Activated T-helper 2 cell treated with anti-CD3 and anti-CD28 coated beads, Interferon-gamma antibody, Interleukin-2, Interleukin-4, amounts not matched to agents 10 μg/mL and 5 μg/mL and 100 μg/mL, durations not matched to agents 14 hours and 24 hours and 36 hours (primary cell): ENCODE results near the gene HOXC13. TPM values are rescaled to one million over a fixed set of nuclear protein-coding genes. Genes with fewer than 3 reads are reported as not detected.

ENCODE experiments used
- DNase-seq: peaks from one replicate; pipeline ENCODE4 v3.0.0; 2021; ENCODE audit warnings: low spot score
- H3K27ac Mint-ChIP-seq: one replicate; pipeline ENCODE4 v1.8.0; 2021; ENCODE audit warnings: mixed read lengths
- H3K27me3 Mint-ChIP-seq: one replicate; pipeline ENCODE4 v1.8.0; 2021; ENCODE audit warnings: low read depth, mixed read lengths
- H3K36me3 Mint-ChIP-seq: one replicate; pipeline ENCODE4 v1.8.0; 2021; ENCODE audit warnings: low read depth, mixed read lengths
- H3K4me1 Mint-ChIP-seq: one replicate; pipeline ENCODE4 v1.8.0; 2021; ENCODE audit warnings: low read depth, mixed read lengths
- H3K4me3 Mint-ChIP-seq: one replicate; pipeline ENCODE4 v1.8.0; 2021; ENCODE audit warnings: low read depth, mild to moderate bottlenecking, moderate library complexity, mixed read lengths
- H3K9me3 Mint-ChIP-seq: one replicate; pipeline ENCODE4 v1.8.0; 2021; ENCODE audit warnings: mixed read lengths
- intact Hi-C: fragments of 100-400 bp; cut with micrococcal nuclease; formaldehyde crosslinking; loops from one replicate; pipeline ENCODE4 v1.15.1; 2023
- total RNA-seq: library from RNA; stranded (reverse); gene quantifications from 2 replicates; pipeline ENCODE4 v1.2.3, GENCODE V29; 2022

Gene HOXC13
- total RNA-seq, 1 donor from 2014 or later = not detected

DNA sequence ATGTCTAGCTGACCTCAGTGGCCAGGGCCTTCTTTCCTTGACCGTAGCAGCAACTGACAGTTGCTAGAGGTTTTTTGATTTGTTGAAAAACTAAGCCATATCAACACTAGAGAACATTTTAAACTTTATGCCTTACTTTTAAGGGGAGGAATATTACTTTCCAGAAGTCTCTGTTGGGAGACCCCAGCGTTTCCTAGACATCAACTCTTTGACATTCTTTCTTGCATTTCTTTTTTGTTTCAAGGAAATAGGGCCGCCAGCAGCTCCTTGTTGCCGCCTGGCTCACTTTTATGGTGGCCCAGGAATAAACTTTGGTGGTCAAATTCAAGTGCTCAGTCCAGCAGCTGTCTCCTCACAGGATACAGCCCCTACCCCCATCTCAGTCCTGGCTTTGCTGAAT, 31.8 kb downstream of the HOXC13 start:
- intact Hi-C loops = loop anchor here (5.0 kb wide), 1 partner anchor 33 kb away; the partner anchor contains the start of gene HOXC13
- H3K27me3 Mint-ChIP-seq = peaks cover 84% of the 10 kb centered on the region
- H3K4me1 Mint-ChIP-seq = peaks cover 7% of the 10 kb centered on the region
- no peak overlapping the region for H3K4me3 Mint-ChIP-seq
- no peak overlapping the region for H3K27ac Mint-ChIP-seq
- DNase-seq = no peak
- no peaks in the 10 kb centered on the region for H3K9me3 Mint-ChIP-seq
- peaks cover 2% of the 10 kb centered on the region for H3K36me3 Mint-ChIP-seq

DNA sequence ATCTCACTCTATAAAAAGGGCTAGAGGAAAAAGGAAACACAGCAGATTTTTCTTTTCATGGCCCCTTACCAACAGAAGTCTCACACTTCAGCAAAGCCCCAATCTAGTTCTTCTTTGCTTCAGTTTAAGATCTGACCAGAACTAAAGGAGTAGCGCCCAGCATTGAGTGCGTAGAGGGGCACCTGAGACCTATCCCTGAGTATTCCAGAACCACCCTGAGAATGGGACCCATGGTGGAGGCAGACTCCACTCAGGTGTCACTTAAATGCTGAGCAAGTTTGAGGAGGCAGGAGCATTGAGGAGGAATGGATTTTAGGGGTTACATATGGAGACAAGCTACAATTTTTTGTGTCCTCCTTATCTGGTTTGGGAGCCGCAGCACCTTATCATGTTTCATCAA, 32.5 kb downstream of the HOXC13 start:
- no peak overlapping the region for H3K27ac Mint-ChIP-seq
- DNase-seq = no peak
- no peaks in the 10 kb centered on the region for H3K9me3 Mint-ChIP-seq
- H3K36me3 Mint-ChIP-seq = peaks cover 2% of the 10 kb centered on the region
- intact Hi-C loops = loop anchor here (5.0 kb wide), 1 partner anchor 34 kb away; the partner anchor contains the start of gene HOXC13
- peaks cover 6% of the 10 kb centered on the region for H3K4me1 Mint-ChIP-seq
- H3K27me3 Mint-ChIP-seq = peaks cover 83% of the 10 kb centered on the region
- no peak overlapping the region for H3K4me3 Mint-ChIP-seq

DNA sequence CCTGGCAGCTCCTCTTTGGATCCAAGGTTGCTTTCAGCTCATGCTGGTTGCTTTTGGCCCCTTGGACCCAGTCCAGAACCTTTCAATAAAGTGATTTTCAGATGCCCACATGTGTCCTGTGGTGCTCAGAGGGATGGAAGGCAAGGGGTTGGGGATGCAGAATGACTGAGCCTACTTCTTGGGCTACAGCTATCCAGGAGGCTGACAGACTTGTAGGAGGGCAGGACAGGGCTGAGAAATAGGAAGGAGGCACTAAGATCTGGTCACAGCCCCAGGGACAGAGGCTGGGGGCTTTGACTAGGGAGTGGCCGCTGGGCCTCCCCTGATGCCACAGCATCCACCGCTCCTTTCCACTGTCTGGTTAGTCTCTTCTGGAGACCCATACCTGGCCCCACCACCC, 33.1 kb downstream of the HOXC13 start:
- intact Hi-C loops = loop anchor here (5.0 kb wide), 1 partner anchor 34 kb away; the partner anchor contains the start of gene HOXC13
- Mint-ChIP-seq H3K36me3 (peaks cover 2% of the 10 kb centered on the region), H3K27me3 (peaks cover 82% of the 10 kb centered on the region), H3K9me3 (no peaks in the 10 kb centered on the region), H3K27ac (no peak overlapping the region), H3K4me3 (no peak overlapping the region), H3K4me1 (peaks cover 6% of the 10 kb centered on the region)
- DNase-seq = no peak

DNA sequence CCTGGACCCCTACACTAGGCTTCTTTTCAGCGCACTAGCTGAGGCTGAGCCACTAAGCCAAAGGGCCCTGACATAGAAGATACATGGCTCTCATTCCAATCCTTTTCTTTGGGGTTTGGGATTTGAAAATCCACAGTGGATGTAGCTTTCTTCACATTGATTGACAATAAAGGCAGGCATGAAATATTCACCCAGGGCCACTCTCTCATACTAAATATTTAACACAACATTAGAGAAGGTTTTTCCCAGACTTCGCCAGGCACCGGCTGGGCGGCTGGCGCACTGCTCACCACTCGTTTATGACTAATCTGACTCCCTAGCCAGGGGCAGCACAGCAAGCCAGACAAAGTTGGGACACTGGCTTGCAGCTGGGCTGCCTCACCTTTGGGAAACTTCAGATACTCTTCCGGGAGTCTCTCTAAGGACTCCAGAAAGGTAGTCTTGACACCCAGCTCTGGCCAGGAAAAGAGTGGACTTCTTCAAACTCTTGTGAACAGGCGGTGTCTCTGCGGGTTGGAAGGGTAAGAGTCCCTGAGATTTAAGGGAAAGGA, 33.6 kb downstream of the HOXC13 start:
- intact Hi-C loops = loop anchor here (5.0 kb wide), 1 partner anchor 35 kb away; the partner anchor contains the start of gene HOXC13
- no peak overlapping the region for H3K27ac Mint-ChIP-seq
- no peaks in the 10 kb centered on the region for H3K9me3 Mint-ChIP-seq
- no peak overlapping the region for H3K4me3 Mint-ChIP-seq
- DNase-seq = no peak
- H3K4me1 Mint-ChIP-seq = peaks cover 6% of the 10 kb centered on the region
- H3K27me3 Mint-ChIP-seq = peaks cover 82% of the 10 kb centered on the region
- peaks cover 2% of the 10 kb centered on the region for H3K36me3 Mint-ChIP-seq

DNA sequence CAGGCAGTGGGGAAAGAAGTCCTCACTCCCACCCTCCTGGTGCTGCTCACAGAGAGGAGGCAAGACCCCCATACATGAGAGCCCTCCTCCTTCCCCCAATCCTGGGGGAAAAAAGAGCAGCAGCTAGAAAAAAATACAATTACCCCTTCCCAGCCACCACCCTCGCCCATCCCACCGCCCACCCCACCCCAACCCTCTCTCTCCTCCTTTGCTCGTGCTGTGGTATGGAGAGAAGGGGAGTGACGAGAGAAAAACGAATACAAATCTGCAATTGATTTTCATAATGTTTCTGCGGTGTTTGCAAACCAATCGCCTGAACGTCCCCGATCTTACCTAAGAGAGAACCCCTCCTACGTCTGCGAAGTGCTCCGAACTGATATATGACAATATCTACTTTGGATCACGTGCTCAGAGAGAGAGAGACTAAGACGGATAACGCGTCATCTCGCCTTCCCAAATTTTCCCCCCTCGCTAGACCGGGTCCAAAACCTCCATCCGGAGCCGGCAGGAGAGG, 34.1 kb downstream of the HOXC13 start, which contains the start of gene HOXC11:
Gene HOXC11 (plus strand): TSS at position 405 of the 514 bp plus-strand sequence. CDS start 116 bp downstream, outside the sequence.
- intact Hi-C loops = loop anchor here (5.0 kb wide), 1 partner anchor 35 kb away; the partner anchor contains the start of gene HOXC13
- H3K4me1 Mint-ChIP-seq = peaks cover 6% of the 10 kb centered on the region
- DNase-seq = no peak
- no peak within 1 kb of the TSS for H3K27ac Mint-ChIP-seq
- H3K4me3 Mint-ChIP-seq = no peak within 1 kb of the TSS
- H3K36me3 Mint-ChIP-seq = peaks cover 2% of the 10 kb centered on the region
- H3K9me3 Mint-ChIP-seq = no peaks in the 10 kb centered on the region
- peaks cover 81% of the 10 kb centered on the region for H3K27me3 Mint-ChIP-seq

DNA sequence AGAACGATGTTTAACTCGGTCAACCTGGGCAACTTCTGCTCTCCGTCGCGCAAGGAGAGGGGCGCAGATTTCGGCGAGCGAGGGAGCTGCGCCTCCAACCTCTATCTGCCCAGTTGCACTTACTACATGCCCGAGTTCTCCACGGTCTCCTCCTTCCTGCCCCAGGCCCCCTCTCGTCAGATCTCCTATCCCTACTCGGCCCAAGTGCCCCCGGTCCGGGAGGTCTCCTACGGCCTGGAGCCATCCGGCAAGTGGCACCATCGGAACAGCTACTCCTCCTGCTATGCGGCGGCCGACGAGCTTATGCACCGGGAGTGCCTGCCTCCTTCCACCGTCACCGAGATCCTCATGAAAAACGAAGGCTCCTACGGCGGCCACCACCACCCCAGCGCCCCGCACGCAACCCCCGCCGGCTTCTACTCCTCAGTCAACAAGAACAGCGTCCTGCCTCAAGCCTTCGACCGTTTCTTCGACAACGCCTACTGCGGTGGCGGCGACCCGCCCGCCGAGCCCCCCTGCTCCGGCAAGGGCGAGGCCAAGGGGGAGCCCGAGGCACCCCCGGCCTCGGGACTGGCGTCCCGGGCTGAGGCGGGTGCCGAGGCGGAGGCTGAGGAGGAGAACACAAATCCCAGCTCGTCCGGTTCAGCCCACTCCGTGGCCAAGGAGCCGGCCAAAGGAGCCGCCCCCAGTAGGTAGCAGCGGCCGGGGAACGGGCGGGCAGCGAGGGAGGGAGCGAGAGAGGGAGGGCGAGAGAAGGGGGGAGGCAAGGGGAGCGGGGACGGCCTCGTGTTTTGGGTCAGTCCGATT, 34.8 kb downstream of the HOXC13 start:
- peaks cover 80% of the 10 kb centered on the region for H3K27me3 Mint-ChIP-seq
- H3K4me1 Mint-ChIP-seq = peaks cover 6% of the 10 kb centered on the region
- intact Hi-C loops = loop anchor here (5.0 kb wide), 1 partner anchor 36 kb away; the partner anchor contains the start of gene HOXC13
- no peak for DNase-seq
- H3K27ac Mint-ChIP-seq = no peak overlapping the region
- no peaks in the 10 kb centered on the region for H3K9me3 Mint-ChIP-seq
- H3K36me3 Mint-ChIP-seq = peaks cover 2% of the 10 kb centered on the region
- no peak overlapping the region for H3K4me3 Mint-ChIP-seq

DNA sequence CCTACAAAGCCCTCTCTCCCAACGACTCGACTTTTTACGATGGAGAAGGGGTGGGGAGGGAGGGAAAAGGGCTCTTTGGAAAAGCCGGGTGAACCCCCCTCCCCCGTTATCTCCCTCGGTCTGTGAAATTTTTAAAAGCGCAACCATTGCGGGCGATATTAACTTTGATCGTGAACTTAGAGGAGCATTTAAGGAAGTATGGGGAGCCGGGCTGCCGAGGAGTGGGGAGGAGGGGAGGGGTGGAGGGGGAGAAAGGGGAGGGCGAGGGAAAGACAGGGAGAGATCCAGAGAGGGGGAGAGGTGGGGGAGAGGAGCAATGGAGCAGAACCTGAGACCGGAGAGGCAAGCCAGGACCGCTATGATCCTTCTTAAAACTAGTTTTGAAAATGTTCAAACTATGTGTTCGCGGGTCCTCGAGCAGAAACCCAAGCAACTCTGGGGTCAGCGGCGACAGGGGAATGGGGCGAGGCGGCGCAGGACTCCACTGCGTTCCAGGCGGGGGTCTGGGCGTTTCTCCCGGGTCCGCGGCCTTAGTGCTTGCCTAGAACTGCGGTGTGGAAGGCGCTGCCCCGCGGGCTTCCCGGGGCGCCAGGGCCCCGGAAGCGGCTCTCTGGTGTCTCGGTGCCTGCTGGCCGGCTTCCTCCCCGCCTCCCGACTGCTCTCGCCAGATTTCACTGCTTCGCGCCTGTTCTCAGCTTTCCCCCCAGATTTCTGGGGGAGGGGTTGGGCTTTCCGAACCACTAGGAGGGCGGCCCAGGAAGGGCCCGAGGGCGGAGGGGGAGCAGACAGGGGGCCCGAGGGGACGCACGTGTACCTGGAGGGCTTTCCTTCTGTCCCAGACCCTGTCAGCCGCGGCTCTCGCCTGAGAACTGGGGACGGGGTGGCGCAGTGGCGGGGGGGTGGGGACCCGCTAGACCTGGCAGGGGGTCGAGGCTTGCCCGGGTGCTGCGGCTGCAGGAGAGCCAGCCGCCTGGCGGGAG, 35.7 kb downstream of the HOXC13 start, which contains the start of gene HOTAIR:
Gene HOTAIR (minus strand): TSS at position 871 of the 980 bp plus-strand sequence.
- DNase-seq = no peak
- peaks cover 81% of the 10 kb centered on the region for H3K27me3 Mint-ChIP-seq
- peaks cover 6% of the 10 kb centered on the region for H3K4me1 Mint-ChIP-seq
- H3K27ac Mint-ChIP-seq = peak within 1 kb of the TSS; percentile 50
- H3K36me3 Mint-ChIP-seq = peaks cover 2% of the 10 kb centered on the region
- no peak within 1 kb of the TSS for H3K4me3 Mint-ChIP-seq
- intact Hi-C loops = loop anchor here (5.0 kb wide), 1 partner anchor 37 kb away; the partner anchor contains the start of gene HOXC13
- H3K9me3 Mint-ChIP-seq = no peaks in the 10 kb centered on the region

DNA sequence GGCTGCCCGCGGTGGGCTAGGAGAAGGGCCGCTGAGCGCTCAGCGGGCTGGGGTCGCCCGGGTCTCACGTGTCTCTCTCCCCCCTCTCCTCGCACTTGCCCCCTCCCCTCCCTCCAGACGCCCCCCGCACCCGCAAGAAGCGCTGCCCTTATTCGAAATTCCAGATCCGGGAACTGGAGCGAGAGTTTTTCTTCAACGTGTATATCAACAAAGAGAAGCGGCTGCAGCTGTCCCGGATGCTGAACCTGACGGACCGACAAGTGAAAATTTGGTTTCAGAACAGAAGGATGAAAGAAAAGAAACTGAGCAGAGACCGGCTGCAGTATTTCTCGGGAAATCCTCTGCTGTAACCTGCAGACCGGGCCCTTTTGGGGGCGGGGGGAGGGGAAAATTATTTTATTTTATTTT, 36.4 kb downstream of the HOXC13 start:
- Mint-ChIP-seq H3K4me1 (peaks cover 6% of the 10 kb centered on the region), H3K27me3 (peaks cover 81% of the 10 kb centered on the region)
- intact Hi-C loops = no loop called here

DNA sequence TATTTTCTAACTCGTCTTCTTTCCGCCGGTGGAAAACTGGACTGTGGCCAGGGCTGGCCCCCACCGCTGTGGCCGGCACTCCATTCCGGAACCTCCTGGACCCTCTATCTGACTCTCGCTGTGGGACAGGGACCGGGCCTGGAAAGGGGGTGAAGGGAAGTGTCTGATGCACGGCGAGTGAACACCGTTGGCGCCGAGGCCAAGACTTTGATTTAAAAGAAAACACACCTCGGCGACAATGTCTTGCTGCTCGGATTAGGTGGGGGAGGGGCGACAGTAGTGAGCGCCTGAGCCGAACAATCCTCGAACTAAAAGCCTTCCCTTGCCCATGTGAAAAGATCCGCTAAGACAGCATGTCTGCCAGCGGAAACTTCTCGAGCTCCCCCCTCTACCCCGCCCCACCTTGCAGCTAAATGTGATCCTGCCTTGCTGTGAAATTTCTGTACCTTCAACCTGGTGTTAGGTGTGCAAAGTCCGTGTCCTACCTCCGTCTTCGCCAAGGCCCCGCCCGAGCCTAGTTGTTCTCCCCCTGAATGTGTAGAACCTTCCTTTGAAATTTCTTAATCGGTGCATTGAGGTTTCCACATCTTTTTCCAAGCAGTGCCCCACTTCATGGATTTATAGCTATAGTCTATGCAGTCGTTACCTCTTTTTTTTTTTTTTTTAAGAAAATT, 37.0 kb downstream of the HOXC13 start:
- intact Hi-C loops = no loop called here
- peaks cover 2% of the 10 kb centered on the region for H3K36me3 Mint-ChIP-seq
- no peak for DNase-seq
- no peaks in the 10 kb centered on the region for H3K9me3 Mint-ChIP-seq
- H3K4me1 Mint-ChIP-seq = peaks cover 6% of the 10 kb centered on the region
- H3K4me3 Mint-ChIP-seq = no peak overlapping the region
- H3K27me3 Mint-ChIP-seq = peaks cover 84% of the 10 kb centered on the region
- peak overlapping the region; percentile 50 for H3K27ac Mint-ChIP-seq

More for the DNA sequence above, 36.4 kb downstream of the HOXC13 start:
- H3K9me3 Mint-ChIP-seq = no peaks in the 10 kb centered on the region
- DNase-seq = no peak
- no peak overlapping the region for H3K4me3 Mint-ChIP-seq
- H3K36me3 Mint-ChIP-seq = peaks cover 2% of the 10 kb centered on the region
- H3K27ac Mint-ChIP-seq = no peak overlapping the region

DNA sequence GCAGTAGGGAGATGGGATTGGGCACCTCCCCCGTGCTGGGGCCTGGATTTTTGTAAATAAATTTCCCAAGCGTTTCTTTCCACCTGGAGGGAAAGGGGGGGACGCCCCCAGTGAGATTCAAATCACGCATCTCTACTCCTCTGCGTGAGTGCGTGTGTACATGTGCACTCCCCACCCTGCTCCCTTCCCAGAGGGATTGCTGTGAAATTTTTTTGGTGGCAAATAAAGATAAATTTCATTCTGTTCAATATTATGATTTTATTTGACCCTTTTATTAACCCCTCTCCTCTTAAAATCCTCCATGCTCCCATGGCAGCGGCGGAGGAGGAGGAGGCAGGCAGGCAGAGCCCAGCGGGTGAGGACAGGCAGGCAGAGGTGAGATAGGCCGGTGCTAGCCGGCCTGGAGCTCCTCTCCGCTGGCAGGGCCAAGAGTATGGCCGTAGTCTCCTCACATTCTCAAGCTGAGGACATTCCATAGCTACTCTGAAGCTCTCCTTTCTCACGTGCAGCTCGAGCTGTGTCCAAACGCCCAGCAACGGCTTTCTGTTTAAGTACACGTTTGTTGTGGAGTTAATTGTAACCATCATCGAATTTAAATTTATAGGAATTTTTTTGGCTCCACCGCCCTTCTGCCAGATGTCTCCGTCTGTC, 37.7 kb downstream of the HOXC13 start:
- no peak overlapping the region for H3K4me3 Mint-ChIP-seq
- DNase-seq = no peak
- no peak overlapping the region for H3K27ac Mint-ChIP-seq
- intact Hi-C loops = no loop called here
- H3K9me3 Mint-ChIP-seq = no peaks in the 10 kb centered on the region
- H3K27me3 Mint-ChIP-seq = peaks cover 84% of the 10 kb centered on the region
- H3K36me3 Mint-ChIP-seq = peaks cover 2% of the 10 kb centered on the region
- H3K4me1 Mint-ChIP-seq = peaks cover 6% of the 10 kb centered on the region

DNA sequence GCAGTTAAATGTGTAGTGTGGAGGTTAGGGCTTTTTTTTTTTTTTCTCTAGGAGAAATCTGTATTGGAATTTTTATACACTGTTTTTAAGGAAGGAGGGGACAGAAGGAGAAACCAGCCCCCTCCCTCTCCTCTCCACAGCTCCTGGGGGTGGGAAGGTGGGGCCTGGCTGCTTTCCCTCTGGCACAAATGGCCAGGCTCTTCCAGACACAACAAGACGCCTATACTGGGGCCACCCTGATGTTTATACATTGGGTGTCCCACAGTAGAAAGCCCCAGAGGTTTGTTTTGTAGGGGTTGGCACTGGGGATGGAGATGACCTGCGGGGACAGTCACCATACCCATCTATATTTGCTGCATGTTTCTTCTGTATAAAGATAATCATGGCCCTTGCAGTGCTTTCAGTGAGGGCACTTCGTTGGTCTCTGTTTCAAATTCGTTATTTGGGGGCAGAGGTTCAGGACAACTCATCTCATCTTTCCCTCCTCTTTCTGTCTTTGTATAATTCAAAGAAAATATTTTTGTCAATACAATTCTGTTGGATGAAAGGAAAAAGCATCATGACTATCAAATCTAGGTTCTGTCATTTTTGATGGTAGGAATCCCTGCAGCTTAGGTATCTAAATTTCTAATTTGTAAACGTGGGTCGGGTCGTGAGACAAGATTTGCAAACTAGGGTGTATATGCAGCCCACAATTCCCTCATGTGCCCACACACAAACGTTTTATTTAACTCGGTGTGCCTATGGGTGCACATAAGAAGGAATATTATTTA, 38.4 kb downstream of the HOXC13 start:
- H3K27me3 Mint-ChIP-seq = peaks cover 84% of the 10 kb centered on the region
- H3K4me3 Mint-ChIP-seq = no peak overlapping the region
- intact Hi-C loops = no loop called here
- H3K4me1 Mint-ChIP-seq = peaks cover 6% of the 10 kb centered on the region
- peaks cover 2% of the 10 kb centered on the region for H3K36me3 Mint-ChIP-seq
- H3K9me3 Mint-ChIP-seq = no peaks in the 10 kb centered on the region
- DNase-seq = no peak
- no peak overlapping the region for H3K27ac Mint-ChIP-seq
